ENCODE results near the gene PPP5C. TPM values are rescaled to one million over a fixed set of nuclear protein-coding genes. Genes with fewer than 3 reads are reported as not detected.
"Not testable (repeated sequence)": the region's sequence is repeated elsewhere in the genome, so short reads cannot be mapped to it uniquely, and the experiment has no call there.

PPP5C gene
- total RNA-seq, 2 donors from 2014 or later = 73.6 to 118 TPM

DNA sequence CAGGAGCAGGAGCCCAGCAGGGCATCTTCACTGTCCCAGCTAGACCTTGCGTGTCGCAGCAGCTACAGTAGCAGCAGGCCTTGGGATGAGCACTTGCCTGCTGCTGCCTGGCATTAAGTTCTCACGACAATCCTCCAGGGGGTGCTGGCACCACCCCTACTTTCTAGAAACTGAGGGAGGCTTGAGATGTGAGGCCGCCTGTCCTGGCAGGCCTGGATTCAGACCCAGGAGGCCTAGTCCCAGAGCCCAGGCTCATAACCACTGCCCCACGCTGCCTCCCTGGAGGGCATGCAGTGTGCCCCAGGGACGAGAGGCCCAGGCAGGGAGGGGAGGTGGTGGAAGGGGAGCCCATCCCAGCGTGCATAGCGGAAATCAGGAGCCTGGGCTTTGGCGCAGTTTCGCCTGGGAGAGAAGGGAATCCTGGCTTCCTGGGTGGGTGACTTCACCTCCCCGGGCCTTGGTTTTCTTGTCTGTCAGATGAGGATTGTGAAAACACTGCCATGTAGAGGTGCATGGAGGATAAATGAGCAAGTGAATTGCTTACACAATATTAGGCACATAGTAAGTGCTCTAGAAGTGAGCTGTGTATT, 26.1 kb downstream of the PPP5C start:
- Mint-ChIP-seq H3K9me3 (no peaks in the 10 kb centered on the region), H3K27ac (no peak overlapping the region), H3K36me3 (peaks cover 0 to 5% of the 10 kb centered on the region in 2 donors)
- ATAC-seq (no peak), DNase-seq (ENCODE audit: low spot score in 2 of 2) (peak in 1 of 2 donors; percentile 48)

DNA sequence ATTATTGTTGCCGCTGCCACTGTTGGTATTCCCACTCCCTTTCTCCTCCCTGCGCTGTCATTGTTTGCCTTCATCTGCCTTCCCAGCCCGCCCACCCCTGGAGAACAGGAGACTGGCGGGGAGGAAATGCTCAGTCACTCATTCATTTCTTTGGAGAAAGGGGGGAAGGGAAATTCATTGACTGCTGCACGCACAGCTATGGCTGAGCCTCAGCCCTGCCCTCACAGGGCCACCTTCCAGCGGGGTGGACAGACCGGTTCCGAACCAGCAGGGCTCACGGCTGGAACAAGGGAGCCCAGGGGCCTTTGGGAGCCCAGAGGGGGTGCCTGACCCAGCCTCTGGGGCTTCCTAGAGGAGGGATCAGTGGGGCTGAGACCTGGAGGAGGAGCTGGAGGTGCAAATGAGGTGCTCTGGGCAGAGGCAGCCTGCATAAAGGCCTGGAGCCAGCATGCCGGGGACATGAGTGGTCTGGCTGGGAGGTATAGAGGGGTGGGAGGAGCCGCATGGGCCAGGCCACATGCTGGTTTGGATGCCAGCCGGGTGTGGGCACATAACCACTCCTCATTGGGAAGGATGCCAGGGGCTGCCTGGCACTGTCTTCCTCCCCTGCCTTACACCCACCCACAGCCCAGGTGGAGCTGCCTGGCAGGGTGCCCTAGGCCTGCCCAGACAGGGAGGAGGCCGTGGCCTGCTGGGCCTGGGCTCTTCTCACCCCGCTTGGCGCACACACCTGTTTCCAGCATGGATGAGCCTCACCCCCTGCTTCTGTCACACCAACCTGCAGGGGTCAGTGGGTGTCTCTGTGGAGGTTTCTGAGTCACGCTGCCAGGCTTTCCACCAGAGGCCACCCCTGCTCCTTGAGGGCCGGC, 26.8 kb downstream of the PPP5C start:
- no peak for ATAC-seq
- Mint-ChIP-seq H3K27ac (no peak overlapping the region), H3K36me3 (peaks cover 0 to 9% of the 10 kb centered on the region in 2 donors), H3K9me3 (no peaks in the 10 kb centered on the region)
- peak in 1 of 2 donors; percentile 51 for DNase-seq (ENCODE audit: low spot score in 2 of 2)

DNA sequence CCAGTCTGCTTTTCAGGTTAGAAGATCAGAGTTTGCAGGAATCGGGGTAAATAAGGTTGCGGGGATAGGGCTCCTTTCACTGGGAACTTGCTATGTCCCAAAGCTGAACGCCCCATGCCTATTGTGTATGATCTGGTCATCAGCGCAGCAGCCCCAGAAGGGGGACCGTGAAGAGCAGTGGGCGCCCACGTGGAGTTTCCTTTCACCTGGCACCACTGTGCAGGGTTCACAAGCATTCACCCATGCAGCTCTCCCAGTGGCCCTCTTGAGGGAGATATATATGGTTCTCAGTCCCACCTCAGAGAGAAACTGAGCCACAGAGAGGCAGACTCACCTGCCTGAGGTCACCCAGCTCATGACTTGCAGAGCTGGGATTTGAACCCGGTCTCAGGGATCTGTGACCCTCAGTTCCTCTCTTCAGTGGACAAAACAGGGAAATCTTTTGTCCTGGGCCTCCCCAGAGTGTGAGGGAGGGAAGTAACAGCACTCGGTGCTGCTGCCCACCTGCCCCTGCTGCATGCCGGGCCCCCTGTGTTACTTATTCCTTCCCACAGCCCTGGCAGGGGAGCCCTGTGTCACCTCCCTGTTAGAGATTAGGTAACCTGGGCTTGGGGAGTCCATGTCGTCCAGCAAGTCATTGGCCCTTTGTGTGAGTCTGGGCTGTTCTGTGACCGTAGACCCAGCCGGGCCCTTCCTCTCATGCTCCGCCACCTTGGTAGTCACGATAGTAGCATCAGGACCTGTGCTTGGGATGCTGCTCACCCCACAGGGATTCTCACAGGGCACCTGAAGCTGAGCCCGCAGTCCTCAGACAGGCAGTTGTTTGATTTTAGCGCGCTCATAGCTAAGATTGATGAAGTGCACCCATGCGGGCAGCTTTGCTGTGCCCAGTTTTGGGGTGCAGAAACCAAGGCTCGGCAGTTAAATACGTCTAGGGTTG, 27.9 kb downstream of the PPP5C start:
- DNase-seq (ENCODE audit: low spot score in 2 of 2) (peak in 1 of 2 donors; percentile 42), ATAC-seq (no peak)
- H3K27ac Mint-ChIP-seq = no peak overlapping the region
- H3K36me3 Mint-ChIP-seq = peaks cover 5 to 9% of the 10 kb centered on the region in 2 donors
- H3K9me3 Mint-ChIP-seq = no peaks in the 10 kb centered on the region

GRCh38 chr19:46375476-46376067, 28.7 kb downstream of the PPP5C start:
- not testable (repeated sequence) for ATAC-seq, H3K9me3 Mint-ChIP-seq
- peak in 1 of 2 donors; percentile 34 for DNase-seq (ENCODE audit: low spot score in 2 of 2)
- Mint-ChIP-seq H3K36me3 (peaks cover 10 to 13% of the 10 kb centered on the region in 2 donors), H3K27ac (peak overlapping the region in 1 of 2 donors; percentile 82)

DNA sequence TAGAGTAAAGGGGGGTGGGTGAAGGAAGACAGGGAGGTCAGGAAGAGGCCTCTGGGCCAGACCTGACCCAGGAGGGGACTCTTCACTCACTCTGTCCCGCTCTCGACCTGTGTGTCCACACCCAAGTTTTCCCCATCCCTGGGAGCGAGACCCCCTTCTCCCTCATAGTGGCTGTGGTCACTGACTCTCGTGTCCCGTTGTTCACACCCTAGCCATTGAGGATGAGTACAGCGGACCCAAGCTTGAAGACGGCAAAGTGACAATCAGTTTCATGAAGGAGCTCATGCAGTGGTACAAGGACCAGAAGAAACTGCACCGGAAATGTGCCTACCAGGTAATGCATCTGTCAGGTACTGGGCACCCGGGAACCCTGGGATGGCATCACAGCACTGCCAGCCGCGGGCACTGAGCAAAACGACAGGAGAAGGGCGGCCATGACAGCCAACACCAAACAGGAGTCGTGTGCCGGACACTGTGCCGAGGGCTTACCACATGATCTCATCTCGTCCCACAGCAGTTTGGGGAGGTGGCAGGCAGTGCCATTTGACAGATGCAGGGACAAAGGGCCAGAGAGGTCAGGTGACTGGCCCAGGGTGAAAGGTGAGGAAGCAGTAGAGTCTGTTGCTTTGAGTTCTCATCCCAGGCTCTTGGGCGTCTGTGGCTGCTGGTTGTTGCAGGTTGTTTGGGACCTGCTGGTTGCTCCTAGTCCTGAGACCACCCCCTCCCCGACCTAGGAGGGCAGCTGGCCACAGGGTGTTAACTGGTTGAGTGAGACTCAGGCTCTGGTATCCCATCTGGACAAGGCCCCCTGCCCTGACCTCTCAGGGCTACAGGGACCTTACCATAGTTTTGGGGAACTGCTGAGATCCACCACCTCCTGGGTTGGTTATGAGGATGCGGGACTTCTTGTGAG, 29.6 kb downstream of the PPP5C start:
- Mint-ChIP-seq H3K36me3 (peaks cover 11 to 20% of the 10 kb centered on the region in 2 donors), H3K9me3 (no peaks in the 10 kb centered on the region), H3K27ac (no peak overlapping the region)
- ATAC-seq (no peak), DNase-seq (ENCODE audit: low spot score in 2 of 2) (peak in 1 of 2 donors; percentile 42)

DNA sequence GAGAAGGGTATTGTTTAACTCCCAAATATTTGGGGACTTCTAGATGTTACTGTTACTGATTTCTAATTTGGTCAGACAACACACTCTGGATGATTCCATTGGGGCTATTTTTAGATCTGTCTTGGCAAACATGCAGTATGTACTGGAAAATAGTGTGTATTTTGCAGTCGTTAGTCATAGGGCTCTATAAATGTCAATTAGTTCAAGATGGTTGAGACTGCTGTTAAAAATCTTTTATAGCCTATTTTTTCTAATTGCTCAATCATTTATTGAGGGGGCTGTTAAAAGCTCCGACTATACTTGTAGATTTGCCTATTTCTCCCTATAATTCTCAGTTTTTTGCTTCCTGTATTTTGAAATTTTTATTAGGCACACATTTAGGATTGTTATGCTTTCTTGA, 31.4 kb downstream of the PPP5C start:
- peaks cover 19 to 20% of the 10 kb centered on the region in 2 donors for H3K36me3 Mint-ChIP-seq
- H3K9me3 Mint-ChIP-seq = no peaks in the 10 kb centered on the region
- DNase-seq (ENCODE audit: low spot score in 2 of 2) (no peak), ATAC-seq (no peak)
- no peak overlapping the region for H3K27ac Mint-ChIP-seq

DNA sequence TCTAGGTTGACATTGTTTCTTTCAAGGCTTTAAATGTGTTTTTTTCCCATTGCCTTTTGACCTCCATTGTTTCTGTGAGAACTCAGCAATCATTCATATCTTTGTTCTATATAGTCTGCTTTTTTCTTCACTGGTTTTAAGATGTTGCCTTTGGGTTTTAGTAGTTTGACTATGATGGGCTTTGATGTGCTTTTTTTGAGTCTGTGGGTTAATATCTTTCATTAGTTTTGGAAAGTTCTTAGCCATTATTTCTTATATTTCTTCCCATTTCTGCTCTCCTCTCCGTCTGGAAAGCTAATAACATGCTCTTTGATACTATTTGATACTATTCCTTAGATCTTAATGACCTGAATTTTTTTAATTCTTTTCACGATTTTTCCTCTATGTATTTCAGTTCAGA, 33.8 kb downstream of the PPP5C start:
- H3K36me3 Mint-ChIP-seq = peaks cover 19 to 20% of the 10 kb centered on the region in 2 donors
- DNase-seq (ENCODE audit: low spot score in 2 of 2) (no peak), ATAC-seq (no peak)

GRCh38 chr19:46381346-46381745, 34.5 kb downstream of the PPP5C start:
- DNase-seq (ENCODE audit: low spot score in 2 of 2) (peak in 1 of 2 donors; percentile 6), ATAC-seq (no peak)
- Mint-ChIP-seq H3K9me3 (no peaks in the 10 kb centered on the region), H3K36me3 (peaks cover 19 to 20% of the 10 kb centered on the region in 2 donors), H3K27ac (peak overlapping the region in 1 of 2 donors; percentile 53)

More for the DNA sequence above, 33.8 kb downstream of the PPP5C start:
- H3K27ac Mint-ChIP-seq = no peak overlapping the region
- no peaks in the 10 kb centered on the region for H3K9me3 Mint-ChIP-seq

GRCh38 chr19:46381756-46382345, 35.0 kb downstream of the PPP5C start:
- ATAC-seq = no peak
- peak in 1 of 2 donors; percentile 28 for DNase-seq (ENCODE audit: low spot score in 2 of 2)
- Mint-ChIP-seq H3K9me3 (no peaks in the 10 kb centered on the region), H3K27ac (peak overlapping the region in 1 of 2 donors; percentile 60), H3K36me3 (peaks cover 19 to 20% of the 10 kb centered on the region in 2 donors)

DNA sequence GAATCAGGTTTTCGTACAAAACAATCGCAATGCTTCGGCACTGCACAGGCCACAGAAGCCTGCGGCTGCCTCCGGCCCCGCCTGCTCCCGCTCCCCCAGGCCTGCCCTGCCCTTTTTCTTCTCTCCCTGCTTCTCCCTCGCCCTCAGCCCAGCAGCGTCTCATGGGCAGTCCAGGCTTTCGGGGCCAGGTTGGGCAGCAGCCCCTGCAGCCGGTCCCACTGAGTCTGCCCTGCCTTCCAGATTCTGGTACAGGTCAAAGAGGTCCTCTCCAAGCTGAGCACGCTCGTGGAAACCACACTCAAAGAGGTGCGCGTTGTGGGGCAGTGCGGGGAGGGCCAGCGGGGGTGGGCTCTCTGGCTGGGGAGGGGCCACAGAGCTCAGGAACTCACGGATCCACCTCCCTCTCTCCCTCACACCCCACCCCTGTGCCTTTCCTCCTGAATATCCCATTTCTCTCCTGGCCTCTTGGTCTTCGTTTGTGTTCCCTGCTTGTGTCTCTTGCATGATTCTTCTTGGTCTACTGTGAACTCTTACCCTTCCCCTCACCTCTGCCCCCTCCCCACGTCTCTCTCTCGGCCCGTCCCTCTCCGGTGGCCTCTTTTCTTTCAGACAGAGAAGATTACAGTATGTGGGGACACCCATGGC, 36.4 kb downstream of the PPP5C start:
- peak overlapping the region in 1 of 2 donors; percentile 37 for H3K27ac Mint-ChIP-seq
- DNase-seq (ENCODE audit: low spot score in 2 of 2) (peak in 1 of 2 donors; percentile 20), ATAC-seq (no peak)
- no peaks in the 10 kb centered on the region for H3K9me3 Mint-ChIP-seq
- H3K36me3 Mint-ChIP-seq = peaks cover 19 to 23% of the 10 kb centered on the region in 2 donors

DNA sequence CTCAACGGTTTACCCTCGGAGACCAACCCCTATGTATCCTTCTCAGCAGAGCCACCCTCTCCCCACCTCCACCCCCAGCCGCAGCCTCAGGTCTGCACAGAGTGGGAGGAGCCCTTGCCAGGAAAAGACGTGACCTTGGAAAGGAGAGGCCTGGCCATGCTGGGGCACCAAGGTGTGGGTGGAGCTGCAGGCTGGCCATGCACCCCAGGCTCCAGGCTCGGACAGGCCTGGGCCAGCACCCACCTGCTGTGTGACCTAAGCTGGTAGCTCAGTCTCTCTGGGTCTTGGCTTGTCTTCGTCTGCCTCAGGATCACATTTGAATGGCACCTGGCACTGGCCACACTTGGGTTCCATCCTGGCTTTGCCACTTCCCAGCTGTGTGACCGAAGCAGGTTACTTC, 37.0 kb downstream of the PPP5C start:
- ATAC-seq (no peak), DNase-seq (ENCODE audit: low spot score in 2 of 2) (peak in 1 of 2 donors; percentile 33)
- no peaks in the 10 kb centered on the region for H3K9me3 Mint-ChIP-seq
- H3K36me3 Mint-ChIP-seq = peaks cover 19 to 26% of the 10 kb centered on the region in 2 donors
- no peak overlapping the region for H3K27ac Mint-ChIP-seq

DNA sequence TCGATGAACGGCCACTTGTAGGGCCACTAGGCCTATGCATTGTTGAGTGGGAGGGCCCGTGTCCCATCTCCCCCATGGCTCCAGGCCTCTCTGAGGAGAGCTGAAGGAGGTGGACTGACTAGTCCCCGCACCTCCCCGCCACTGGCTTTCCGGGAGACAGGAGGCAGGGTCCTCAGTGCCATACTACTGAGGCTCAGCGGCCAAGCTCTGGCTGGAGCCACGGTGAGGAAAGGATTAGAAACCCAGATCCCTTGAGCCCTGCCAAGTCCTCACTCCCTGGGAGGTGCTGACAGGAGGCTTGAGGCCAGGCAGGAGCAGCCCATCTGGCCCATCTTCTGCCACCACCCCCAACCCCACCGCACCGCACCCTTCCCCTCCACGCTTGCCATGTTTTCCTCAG, 37.5 kb downstream of the PPP5C start:
- no peak for ATAC-seq
- peak overlapping the region in 1 of 2 donors; percentile 22 for H3K27ac Mint-ChIP-seq
- H3K36me3 Mint-ChIP-seq = peaks cover 19 to 32% of the 10 kb centered on the region in 2 donors
- DNase-seq (ENCODE audit: low spot score in 2 of 2) = peak in 1 of 2 donors; percentile 18
- no peaks in the 10 kb centered on the region for H3K9me3 Mint-ChIP-seq

DNA sequence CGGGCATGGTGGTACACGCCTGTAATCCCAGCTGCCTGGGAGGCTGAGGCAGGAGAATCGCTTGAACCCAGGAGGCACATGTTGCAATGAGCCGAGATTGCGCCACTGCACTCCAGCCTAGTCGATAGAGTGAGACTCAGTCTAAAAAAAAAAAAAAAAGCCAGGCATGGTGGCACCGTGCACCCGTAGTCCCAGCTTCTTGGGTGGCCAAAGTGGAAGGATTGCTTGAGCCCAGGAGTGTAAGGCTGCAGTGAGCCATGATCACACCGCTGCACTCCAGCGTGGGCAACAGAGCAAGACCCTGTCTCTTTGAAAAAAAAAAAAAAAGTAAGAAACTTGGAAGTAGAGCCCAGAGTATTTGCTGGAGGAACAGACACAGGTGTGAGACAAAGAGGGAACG, 38.7 kb downstream of the PPP5C start:
- Mint-ChIP-seq H3K27ac (peak overlapping the region; percentile 19 to 32), H3K36me3 (peaks cover 13 to 33% of the 10 kb centered on the region in 2 donors), H3K9me3 (no peaks in the 10 kb centered on the region)
- DNase-seq (ENCODE audit: low spot score in 2 of 2) = no peak
- ATAC-seq = no peak

DNA sequence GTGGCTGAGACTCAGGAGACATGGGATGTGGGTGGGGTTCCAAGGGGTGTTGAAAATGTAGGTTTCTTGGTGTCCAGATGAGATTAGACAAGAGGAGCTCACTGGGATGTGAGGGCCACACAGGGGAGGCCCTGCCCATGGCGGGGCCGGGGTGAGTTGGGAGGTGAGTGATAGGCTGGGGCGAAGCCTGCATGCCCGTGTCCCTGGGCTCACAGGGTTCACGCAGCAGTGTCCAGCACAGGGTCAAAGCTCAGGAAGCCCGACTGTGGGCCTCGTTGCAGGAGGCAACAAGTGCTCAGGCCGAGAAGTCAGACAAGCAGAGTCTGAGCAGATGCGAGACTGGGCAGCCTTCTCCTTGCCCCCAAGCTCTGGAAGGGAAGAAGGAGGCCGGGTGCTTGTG, 39.3 kb downstream of the PPP5C start:
- H3K9me3 Mint-ChIP-seq = no peaks in the 10 kb centered on the region
- no peak for ATAC-seq
- DNase-seq (ENCODE audit: low spot score in 2 of 2) = no peak
- H3K27ac Mint-ChIP-seq = peak overlapping the region; percentile 19 to 32
- H3K36me3 Mint-ChIP-seq = peaks cover 12 to 28% of the 10 kb centered on the region in 2 donors

Data from activated naive CD4-positive, alpha-beta T cell treated with anti-CD3 and anti-CD28 coated beads, Interleukin-2, amount 50 U/mL, for 72 hours (primary cell).